Ishikawa (cell line): ENCODE measurements around the gene RSRP1.

Source experiments
- CEBPB ChIP-seq: IDR thresholded peaks from 2 replicates; pipeline ENCODE4 v1.6.1; 2012
- CREB1 ChIP-seq: IDR thresholded peaks from 2 replicates; pipeline ENCODE4 v1.6.1; 2012; ENCODE audit warnings: low read depth
- EGR1 ChIP-seq: IDR thresholded peaks from 2 replicates; pipeline ENCODE4 v1.6.1; 2012
- EP300 ChIP-seq: IDR thresholded peaks from 2 replicates; pipeline ENCODE4 v1.6.1; 2012; ENCODE audit warnings: borderline replicate concordance
- FOXM1 ChIP-seq: IDR thresholded peaks from 2 replicates; pipeline ENCODE4 v1.6.1; 2012; ENCODE audit warnings: low read depth, borderline replicate concordance
- NFIC ChIP-seq: IDR thresholded peaks from 2 replicates; pipeline ENCODE4 v1.6.1; 2012
- RAD21 ChIP-seq: IDR thresholded peaks from 2 replicates; pipeline ENCODE4 v1.6.1; 2012; ENCODE audit warnings: low read depth
- TAF1 ChIP-seq: IDR thresholded peaks from 2 replicates; pipeline ENCODE4 v1.6.1; 2012; ENCODE audit warnings: low read depth, mild to moderate bottlenecking
- TCF12 ChIP-seq: IDR thresholded peaks from 2 replicates; pipeline ENCODE4 v1.6.1; 2012; ENCODE audit warnings: low read depth
- TEAD4 ChIP-seq: IDR thresholded peaks from 2 replicates; pipeline ENCODE4 v1.6.1; 2012
- YY1 ChIP-seq: IDR thresholded peaks from 2 replicates; pipeline ENCODE4 v1.6.1; 2012; ENCODE audit warnings: low read depth
- ZBTB7A ChIP-seq: IDR thresholded peaks from 2 replicates; pipeline ENCODE4 v1.6.1; 2012; ENCODE audit warnings: low read depth
- TF ChIP-seq, protein P1 (sequence below): IDR thresholded peaks from 2 replicates; pipeline ENCODE4 v1.6.1; 2012; ENCODE audit warnings: low read depth, mild to moderate bottlenecking
- TF ChIP-seq, protein P2 (sequence below): IDR thresholded peaks from 2 replicates; pipeline ENCODE4 v1.6.1; 2012
- TF ChIP-seq, protein P3 (sequence below): IDR thresholded peaks from 2 replicates; pipeline ENCODE4 v1.6.1; 2012

Gene RSRP1

DNA sequence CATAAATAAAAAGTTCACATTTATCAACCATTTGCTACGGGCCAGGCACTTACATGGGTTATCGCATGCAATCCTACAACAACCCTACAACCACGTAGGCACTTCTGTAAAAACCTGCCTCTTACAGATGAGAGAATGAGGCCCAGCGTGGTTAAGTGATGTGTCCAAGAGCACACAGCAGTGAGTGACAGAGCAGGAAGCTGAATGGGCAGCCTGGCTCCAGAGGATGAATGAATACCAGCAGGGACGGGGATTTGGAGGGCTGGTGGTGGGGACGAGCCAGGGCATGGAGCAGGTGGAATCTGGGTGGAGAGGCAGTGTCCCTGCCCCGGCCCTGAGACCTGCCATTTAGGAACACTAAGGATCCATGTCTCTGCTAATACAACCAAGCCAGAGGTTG is 50.4 kb downstream of the RSRP1 start:
- TF ChIP-seq, protein P1, sequence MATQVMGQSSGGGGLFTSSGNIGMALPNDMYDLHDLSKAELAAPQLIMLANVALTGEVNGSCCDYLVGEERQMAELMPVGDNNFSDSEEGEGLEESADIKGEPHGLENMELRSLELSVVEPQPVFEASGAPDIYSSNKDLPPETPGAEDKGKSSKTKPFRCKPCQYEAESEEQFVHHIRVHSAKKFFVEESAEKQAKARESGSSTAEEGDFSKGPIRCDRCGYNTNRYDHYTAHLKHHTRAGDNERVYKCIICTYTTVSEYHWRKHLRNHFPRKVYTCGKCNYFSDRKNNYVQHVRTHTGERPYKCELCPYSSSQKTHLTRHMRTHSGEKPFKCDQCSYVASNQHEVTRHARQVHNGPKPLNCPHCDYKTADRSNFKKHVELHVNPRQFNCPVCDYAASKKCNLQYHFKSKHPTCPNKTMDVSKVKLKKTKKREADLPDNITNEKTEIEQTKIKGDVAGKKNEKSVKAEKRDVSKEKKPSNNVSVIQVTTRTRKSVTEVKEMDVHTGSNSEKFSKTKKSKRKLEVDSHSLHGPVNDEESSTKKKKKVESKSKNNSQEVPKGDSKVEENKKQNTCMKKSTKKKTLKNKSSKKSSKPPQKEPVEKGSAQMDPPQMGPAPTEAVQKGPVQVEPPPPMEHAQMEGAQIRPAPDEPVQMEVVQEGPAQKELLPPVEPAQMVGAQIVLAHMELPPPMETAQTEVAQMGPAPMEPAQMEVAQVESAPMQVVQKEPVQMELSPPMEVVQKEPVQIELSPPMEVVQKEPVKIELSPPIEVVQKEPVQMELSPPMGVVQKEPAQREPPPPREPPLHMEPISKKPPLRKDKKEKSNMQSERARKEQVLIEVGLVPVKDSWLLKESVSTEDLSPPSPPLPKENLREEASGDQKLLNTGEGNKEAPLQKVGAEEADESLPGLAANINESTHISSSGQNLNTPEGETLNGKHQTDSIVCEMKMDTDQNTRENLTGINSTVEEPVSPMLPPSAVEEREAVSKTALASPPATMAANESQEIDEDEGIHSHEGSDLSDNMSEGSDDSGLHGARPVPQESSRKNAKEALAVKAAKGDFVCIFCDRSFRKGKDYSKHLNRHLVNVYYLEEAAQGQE: no peak
- no peak for TF ChIP-seq CEBPB
- no peak for TF ChIP-seq EGR1
- TF ChIP-seq TCF12: no peak
- TF ChIP-seq, protein P2, sequence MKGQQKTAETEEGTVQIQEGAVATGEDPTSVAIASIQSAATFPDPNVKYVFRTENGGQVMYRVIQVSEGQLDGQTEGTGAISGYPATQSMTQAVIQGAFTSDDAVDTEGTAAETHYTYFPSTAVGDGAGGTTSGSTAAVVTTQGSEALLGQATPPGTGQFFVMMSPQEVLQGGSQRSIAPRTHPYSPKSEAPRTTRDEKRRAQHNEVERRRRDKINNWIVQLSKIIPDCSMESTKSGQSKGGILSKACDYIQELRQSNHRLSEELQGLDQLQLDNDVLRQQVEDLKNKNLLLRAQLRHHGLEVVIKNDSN: no peak
- no peak for TF ChIP-seq CREB1
- no peak for TF ChIP-seq TAF1
- TF ChIP-seq, protein P3, sequence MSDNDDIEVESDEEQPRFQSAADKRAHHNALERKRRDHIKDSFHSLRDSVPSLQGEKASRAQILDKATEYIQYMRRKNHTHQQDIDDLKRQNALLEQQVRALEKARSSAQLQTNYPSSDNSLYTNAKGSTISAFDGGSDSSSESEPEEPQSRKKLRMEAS: no peak
- TF ChIP-seq RAD21: no peak

DNA sequence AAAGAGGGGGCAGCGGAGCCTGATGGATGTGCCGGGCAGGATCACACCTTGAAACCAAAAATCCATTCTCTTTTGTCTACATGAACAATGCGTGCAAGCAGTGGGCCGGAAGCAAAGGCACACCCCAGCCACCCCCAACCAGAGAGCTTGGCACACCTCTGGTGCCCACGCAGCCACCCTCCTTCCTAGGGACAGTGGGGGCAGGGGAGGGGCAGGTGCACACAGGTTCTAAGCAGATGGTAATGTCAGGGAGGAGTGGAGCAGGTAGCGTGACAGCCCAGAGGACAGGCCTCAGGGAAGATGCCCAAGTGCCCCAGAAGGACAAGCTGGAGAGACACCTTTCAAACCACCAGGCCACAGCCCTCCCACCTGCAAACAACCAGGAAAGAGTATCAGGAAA is 51.4 kb downstream of the RSRP1 start:
- no peak for TF ChIP-seq CEBPB
- no peak for TF ChIP-seq CREB1
- TF ChIP-seq TAF1: no peak
- TF ChIP-seq, protein P1: no peak
- no peak for TF ChIP-seq ZBTB7A
- TF ChIP-seq NFIC: no peak
- TF ChIP-seq, protein P2: no peak
- TF ChIP-seq FOXM1: no peak
- TF ChIP-seq, protein P3: no peak
- TF ChIP-seq YY1: no peak
- TF ChIP-seq TCF12: no peak
- TF ChIP-seq EP300: no peak
- no peak for TF ChIP-seq TEAD4
- TF ChIP-seq EGR1: no peak

DNA sequence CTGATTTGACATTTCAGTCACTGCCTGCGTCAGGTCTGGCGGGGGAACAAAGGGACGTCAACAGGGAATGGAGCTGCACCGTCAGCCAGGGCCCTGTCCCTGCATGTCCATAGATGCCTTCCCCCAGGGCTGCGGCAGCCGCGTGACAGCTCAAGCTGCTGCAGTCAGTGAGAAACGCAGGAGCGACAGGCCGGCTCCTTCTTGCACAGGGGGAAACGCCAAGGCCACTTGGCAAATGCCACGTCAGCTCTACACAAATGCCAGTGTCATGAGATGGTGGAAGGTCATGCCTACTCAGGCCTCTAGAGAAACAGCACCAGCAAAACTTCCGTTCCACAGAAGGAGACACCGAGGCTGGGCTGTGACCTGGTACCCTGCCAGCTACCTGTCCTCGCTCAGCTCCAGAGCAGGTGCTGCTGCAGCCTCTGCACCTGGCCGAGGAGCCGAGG is 52.7 kb downstream of the RSRP1 start:
- TF ChIP-seq, protein P2: no peak
- TF ChIP-seq TAF1 (no peak), CEBPB (no peak), EGR1 (no peak), TCF12 (no peak), CREB1 (no peak), EP300 (no peak), FOXM1 (no peak), RAD21 (no peak), NFIC (no peak), YY1 (no peak), TEAD4 (no peak), ZBTB7A (no peak)
- TF ChIP-seq, protein P3: no peak
- TF ChIP-seq, protein P1: no peak

DNA sequence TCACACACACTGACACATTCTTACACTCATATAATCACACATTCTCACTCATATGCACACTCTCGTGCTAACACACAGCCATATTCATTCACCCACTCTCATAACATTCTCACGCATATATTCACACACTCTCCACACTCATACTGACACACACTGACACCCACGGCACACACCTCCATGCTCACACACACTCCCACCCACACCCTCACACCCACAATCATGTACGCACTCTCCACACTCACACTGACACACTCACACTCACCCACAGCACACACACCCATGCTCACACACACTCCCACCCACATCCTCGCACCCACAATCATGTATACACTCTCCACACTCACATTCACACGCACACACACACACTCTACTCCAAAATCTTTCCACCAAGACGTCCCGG is 53.2 kb downstream of the RSRP1 start:
- TF ChIP-seq FOXM1 (no peak), NFIC (no peak), CEBPB (no peak), EGR1 (no peak), TCF12 (no peak), RAD21 (no peak), TEAD4 (no peak), CREB1 (no peak), YY1 (no peak), ZBTB7A (no peak), TAF1 (no peak), EP300 (no peak)
- TF ChIP-seq, protein P3: no peak
- TF ChIP-seq, protein P1: no peak
- TF ChIP-seq, protein P2: no peak
